H1 (cell line): ENCODE measurements around the gene ABCG8. TPM values are rescaled to one million over a fixed set of nuclear protein-coding genes. Genes with fewer than 3 reads are reported as not detected.

Source experiments
- CTCF ChIA-PET: fragments of 300-600 bp; sonication (Branson Sonifier 250); formaldehyde crosslinking; loops from one replicate; lab custom pipeline; 2021; ENCODE audit not compliant: partially characterized antibody; lab: Charles Lee
- POLR2A ChIA-PET: fragments of 300-600 bp; sonication (Branson Sonifier 250); formaldehyde crosslinking; loops from one replicate; lab custom pipeline; 2021; ENCODE audit warnings: inconsistent platforms; ENCODE audit not compliant: partially characterized antibody; lab: Charles Lee
- DNase-seq, 2 experiments: peaks; one replicate each; pipeline versions ENCODE4 v3.0.0 to v3.0.0-alpha.2; 2010 to 2022; ENCODE audit warnings: low spot score in 2 of 2, low read depth in 1 of 2, mixed read lengths in 1 of 2
- FAIRE-seq: peaks from 2 replicates; lab custom pipeline; 2011; peaks lifted over from hg19 to GRCh38; lab: Jason Lieb, UNC
- H2AFZ ChIP-seq: 2 replicates; pipeline ENCODE4 v1.8.1; 2012; ENCODE audit warnings: low read length, inconsistent platforms
- H2AK5ac ChIP-seq: 2 replicates; pipeline ENCODE4 v1.6.1; 2013; ENCODE audit warnings: low read depth, low read length
- H2BK120ac ChIP-seq: replicated peaks from 2 replicates; pipeline ENCODE3; 2013; ENCODE audit warnings: low read depth, low read length, inconsistent platforms
- H2BK12ac ChIP-seq: 2 replicates; pipeline ENCODE4 v1.6.1; 2013; ENCODE audit warnings: low read depth, low read length
- H2BK15ac ChIP-seq: 2 replicates; pipeline ENCODE4 v1.6.1; 2013; ENCODE audit warnings: low read length
- H2BK20ac ChIP-seq: 2 replicates; pipeline ENCODE4 v1.6.1; 2013; ENCODE audit warnings: low read length
- H2BK5ac ChIP-seq: 2 replicates; pipeline ENCODE4 v1.6.1; 2013; ENCODE audit warnings: low read depth, low read length
- H3K14ac ChIP-seq: 2 replicates; pipeline ENCODE4 v1.6.1; 2013; ENCODE audit warnings: inconsistent platforms; ENCODE audit not compliant: insufficient read length
- H3K18ac ChIP-seq: 2 replicates; pipeline ENCODE4 v1.6.1; 2013; ENCODE audit warnings: low read length; ENCODE audit errors: extremely low read depth
- H3K23ac ChIP-seq: 2 replicates; pipeline ENCODE4 v1.6.1; 2013; ENCODE audit warnings: inconsistent platforms; ENCODE audit not compliant: insufficient read length
- H3K23me2 ChIP-seq: 2 replicates; pipeline ENCODE4 v1.6.1; 2013; ENCODE audit warnings: low read depth, low read length
- H3K27ac ChIP-seq: 2 replicates; pipeline ENCODE4 v1.6.1; 2011; ENCODE audit warnings: low read depth, low read length, inconsistent platforms
- H3K27me3 ChIP-seq, 4 experiments: replicated peaks in 1 of 4; 1 replicate in 1 of 4; 2 replicates in 3 of 4; pipeline versions ENCODE4 v1.6.1 to v1.8.1; 2011 to 2013; ENCODE audit warnings: low read length in 3 of 4, mild to moderate bottlenecking in 3 of 4, inconsistent platforms in 2 of 4, mixed read lengths in 2 of 4, moderate library complexity in 1 of 4; ENCODE audit not compliant: control insufficient read depth in 3 of 4, insufficient read depth in 3 of 4; ENCODE audit errors: extremely low read depth in 1 of 4
- H3K36me3 ChIP-seq, 4 experiments: 2 replicates each; pipeline versions ENCODE4 v1.6.1 to v1.8.1; 2011 to 2013; ENCODE audit warnings: mild to moderate bottlenecking in 4 of 4, low read length in 3 of 4, moderate library complexity in 2 of 4, control low read depth in 1 of 4, inconsistent platforms in 1 of 4; ENCODE audit not compliant: insufficient read depth in 4 of 4, control insufficient read depth in 2 of 4
- H3K4ac ChIP-seq: replicated peaks from 2 replicates; pipeline ENCODE3; 2013; ENCODE audit warnings: low read length, low read depth, mixed read lengths, inconsistent platforms; ENCODE audit not compliant: insufficient read length
- H3K4me1 ChIP-seq, 4 experiments: replicated peaks in 1 of 4; 1 replicate in 1 of 4; 2 replicates in 3 of 4; pipeline versions ENCODE4 v1.6.1 to v1.8.1; 2011 to 2013; ENCODE audit warnings: low read length in 3 of 4, inconsistent platforms in 2 of 4, mixed read lengths in 1 of 4; ENCODE audit not compliant: insufficient read depth in 4 of 4, control insufficient read depth in 3 of 4
- H3K4me2 ChIP-seq, 2 experiments: 2 replicates each; pipeline versions ENCODE4 v1.6.1 to v1.8.1; 2011 to 2013; ENCODE audit warnings: low read depth in 2 of 2, low read length in 2 of 2, control low read depth in 1 of 2, inconsistent platforms in 1 of 2, mild to moderate bottlenecking in 1 of 2; ENCODE audit not compliant: insufficient read depth in 1 of 2
- H3K4me3 ChIP-seq, 4 experiments: fragments of 200-600, 300-600 bp in 1 of 4; sonication (generic), shearing (Covaris generic), sonication (Bioruptor Twin) in 1 of 4; 2 replicates each; pipeline versions ENCODE4 v1.5.1 to v1.8.1; 2011 to 2016; ENCODE audit warnings: low read length in 4 of 4, low read depth in 3 of 4, control low read depth in 2 of 4, inconsistent platforms in 2 of 4, mild to moderate bottlenecking in 2 of 4, mixed read lengths in 1 of 4, moderate library complexity in 1 of 4; ENCODE audit not compliant: insufficient read depth in 2 of 4; ENCODE audit errors: extremely low read depth in 1 of 4
- H3K56ac ChIP-seq: replicated peaks from 2 replicates; pipeline ENCODE3; 2013; ENCODE audit warnings: low read depth, mild to moderate bottlenecking, mixed read lengths, low read length, inconsistent platforms; ENCODE audit not compliant: insufficient read length
- H3K79me1 ChIP-seq: 2 replicates; pipeline ENCODE4 v1.6.1; 2013; ENCODE audit warnings: low read depth, low read length, control low read depth
- H3K79me2 ChIP-seq, 2 experiments: 2 replicates each; pipeline versions ENCODE4 v1.6.1 to v1.8.1; 2012 to 2013; ENCODE audit warnings: low read length in 2 of 2, mild to moderate bottlenecking in 2 of 2, inconsistent platforms in 1 of 2; ENCODE audit not compliant: insufficient read depth in 2 of 2, control insufficient read depth in 1 of 2
- H3K9ac ChIP-seq, 4 experiments: replicated peaks in 1 of 4; 1 replicate in 1 of 4; 2 replicates in 3 of 4; pipeline versions ENCODE4 v1.6.1 to v1.8.1; 2011 to 2013; ENCODE audit warnings: low read depth in 3 of 4, low read length in 3 of 4, control low read depth in 2 of 4, mild to moderate bottlenecking in 2 of 4, moderate library complexity in 2 of 4, inconsistent platforms in 1 of 4; ENCODE audit errors: extremely low read depth in 1 of 4
- H3K9me3 ChIP-seq, 2 experiments: 2 replicates each; pipeline versions ENCODE4 v1.6.1 to v1.8.1; 2012 to 2013; ENCODE audit warnings: mild to moderate bottlenecking in 2 of 2, moderate library complexity in 2 of 2, control low read depth in 1 of 2, inconsistent platforms in 1 of 2, low read depth in 1 of 2, low read length in 1 of 2, mixed read lengths in 1 of 2; ENCODE audit not compliant: insufficient read depth in 2 of 2
- H4K20me1 ChIP-seq, 2 experiments: replicated peaks in 1 of 2; 2 replicates each; pipeline versions ENCODE3 to v1.8.1; 2011 to 2013; ENCODE audit warnings: inconsistent platforms in 2 of 2, low read length in 2 of 2, mild to moderate bottlenecking in 1 of 2; ENCODE audit not compliant: insufficient read depth in 2 of 2, control insufficient read depth in 1 of 2
- H4K5ac ChIP-seq: 2 replicates; pipeline ENCODE4 v1.6.1; 2013; ENCODE audit warnings: low read length, low read depth, mixed read lengths, inconsistent platforms; ENCODE audit not compliant: insufficient read length
- H4K8ac ChIP-seq: 2 replicates; pipeline ENCODE4 v1.8.0; 2013; ENCODE audit warnings: mild to moderate bottlenecking, moderate library complexity, low read length, inconsistent platforms; ENCODE audit not compliant: insufficient read depth; ENCODE audit errors: extremely low read depth
- H4K91ac ChIP-seq: replicated peaks from 2 replicates; pipeline ENCODE3; 2013; ENCODE audit warnings: low read length, mixed read lengths, inconsistent platforms; ENCODE audit not compliant: insufficient read length
- POLR2A ChIP-seq, 2 experiments: IDR thresholded peaks; 1 replicate in 1 of 2; 2 replicates in 1 of 2; pipeline ENCODE4 v1.6.1; 2011; ENCODE audit warnings: low read depth in 2 of 2, low read length in 2 of 2, mild to moderate bottlenecking in 2 of 2; ENCODE audit errors: control extremely low read depth in 1 of 2
- POLR2AphosphoS5 ChIP-seq: IDR thresholded peaks from 2 replicates; pipeline ENCODE4 v1.6.1; 2011; ENCODE audit warnings: low read depth, low read length
- RNF2 ChIP-seq: fragments of 200-900, 300-1000 bp; sonication (generic); IDR thresholded peaks from 2 replicates; pipeline ENCODE4 v1.7.1; 2016; ENCODE audit warnings: borderline replicate concordance, low read depth, mild to moderate bottlenecking, antibody characterized with exemption, low read length; ENCODE audit not compliant: poor library complexity, severe bottlenecking; ENCODE audit errors: missing control alignments
- SAP30 ChIP-seq: fragments of 300-600 bp; sonication (generic); IDR thresholded peaks from 2 replicates; pipeline ENCODE4 v1.7.1; 2012; ENCODE audit warnings: low read length, moderate library complexity, mild to moderate bottlenecking, inconsistent platforms; ENCODE audit not compliant: insufficient read depth, insufficient replicate concordance
- WGBS, 2 experiments: shearing (Covaris generic) in 1 of 2; methylation state at CpG; one replicate each; pipeline versions ENCODE4 v1.1.6 to v1.1.7; 2013 to 2015; ENCODE audit warnings: low lambda C conversion rate in 2 of 2, mixed read lengths in 2 of 2, inconsistent platforms in 1 of 2, low coverage in 1 of 2, missing lambda C conversion rate in 1 of 2; ENCODE audit not compliant: insufficient replicate concordance in 2 of 2, insufficient coverage in 1 of 2, insufficient read length in 1 of 2; ENCODE audit errors: extremely low coverage in 1 of 2, missing lambda C conversion rate in 1 of 2; 5-methylcytosine and 5-hydroxymethylcytosine counted together
- polyA plus RNA-seq, 7 experiments: library from polyadenylated mRNA; depleted of rRNA in 3 of 7; stranded (reverse) in 5 of 7; unstranded in 2 of 7; fragments of >200 nt in 5 of 7; fragments of 200-250 nt in 2 of 7; gene quantifications; 1 replicate in 5 of 7; 2 replicates in 1 of 7; 4 replicates in 1 of 7; pipeline versions ENCODE4 v1.2.1 to v1.2.3, GENCODE V29; 2011 to 2013; ENCODE audit warnings: missing spikeins in 2 of 7, mixed read lengths in 2 of 7
- total RNA-seq: library from RNA; stranded (reverse); fragmentation: NEBNext Ultra II Directional; extraction: Animal tissue kit (Norgen Biotek cat#: 25700); gene quantifications from 2 replicates; pipeline ENCODE4 v1.2.1, GENCODE V29; 2021

The ABCG8 gene
- total and polyA plus RNA-seq, 2 of the 8 experiments (the other 6 are each of a cell fraction or from before 2014, with no cell fraction given), result not detected

DNA sequence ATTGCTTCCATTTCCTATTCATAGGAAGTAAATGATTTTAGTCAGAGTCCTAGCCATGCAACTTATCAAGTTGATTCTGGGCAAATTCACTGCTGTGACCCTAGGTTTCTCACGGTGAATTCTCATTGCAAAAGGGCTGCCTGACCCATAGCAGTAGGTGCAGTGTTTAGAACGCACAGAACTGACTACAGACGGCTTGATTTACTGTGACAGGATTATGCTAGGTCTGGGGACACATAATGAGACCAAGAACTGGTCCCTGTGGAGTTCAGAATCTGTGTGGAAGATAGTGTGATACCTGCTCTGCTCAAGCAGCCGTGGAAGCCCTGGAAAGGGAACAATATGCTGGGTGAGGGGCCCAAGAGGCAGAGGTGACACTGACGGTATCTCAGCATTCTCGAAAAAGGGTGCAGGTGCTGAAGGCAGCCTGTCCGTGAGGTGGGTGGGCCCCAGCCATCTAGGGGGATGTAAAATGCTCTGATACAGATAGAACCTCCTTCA, 46.4 kb downstream of the ABCG8 start:
- H3K27ac ChIP-seq, result no peak overlapping the region
- H3K4me3 ChIP-seq, result no peak overlapping the region

More for the DNA sequence above, 46.4 kb downstream of the ABCG8 start:
- H3K4ac ChIP-seq, result no peak overlapping the region
- no peaks in the 10 kb centered on the region for H3K4me1 ChIP-seq
- H3K4me2 ChIP-seq, result no peak overlapping the region
- H3K18ac ChIP-seq, result no peak overlapping the region
- no peak overlapping the region for H2BK5ac ChIP-seq
- no peak overlapping the region for H3K56ac ChIP-seq
- TF ChIP-seq SAP30 (no peak), POLR2A (IDR thresholded peaks at IDR 0.05; ENCODE audit: control extremely low read depth in 1 of 2, low read depth in 2 of 2, low read length in 2 of 2) (0 out of 3 replicates have a peak, but pooled peaks of 1 of the 2 experiments have one; percentile 27), RNF2 (no peak), POLR2AphosphoS5 (peak; percentile 63; the same call in 1 of the 2 replicates)
- H4K8ac ChIP-seq, result no peak overlapping the region
- H3K9ac ChIP-seq, result no peak overlapping the region
- H2BK12ac ChIP-seq, result no peak overlapping the region
- H3K23me2 ChIP-seq, result no peaks in the 10 kb centered on the region
- H3K14ac ChIP-seq, result no peak overlapping the region
- H3K23ac ChIP-seq, result no peak overlapping the region
- H3K79me2 ChIP-seq, result no peaks in the 10 kb centered on the region
- H3K27me3 ChIP-seq, result no peaks in the 10 kb centered on the region
- no peak overlapping the region for H4K91ac ChIP-seq
- CTCF ChIA-PET, result interaction anchor here (1.1 to 2.9 kb wide), 2 partner anchors 7 to 275 kb away, joined by 4 to 8 read pairs; no protein-coding TSS in a partner anchor
- no peak overlapping the region for H4K5ac ChIP-seq
- H3K79me1 ChIP-seq, result no peaks in the 10 kb centered on the region
- WGBS, 2 experiments, result 93% methylated on average over 7 of the region's 7 CpGs; no CpG with 5 or more reads in 1 of the 2 experiments
- POLR2A ChIA-PET, result no interaction called here
- no peak for DNase-seq
- no peak for FAIRE-seq
- H2AK5ac ChIP-seq, result no peak overlapping the region
- no peak overlapping the region for H2BK15ac ChIP-seq
- no peaks in the 10 kb centered on the region for H3K9me3 ChIP-seq
- H2AFZ ChIP-seq, result no peak overlapping the region
- H2BK20ac ChIP-seq, result no peak overlapping the region
- peaks cover 9 to 38% (median 25%) of the 10 kb centered on the region in 4 experiments for H3K36me3 ChIP-seq
- H2BK120ac ChIP-seq, result no peak overlapping the region
- H4K20me1 ChIP-seq, result peaks cover 0 to 2% of the 10 kb centered on the region in 2 experiments
